Measurements from ENCODE around the gene ZNF10.

The ZNF10 gene

GRCh38 chr12:133203344-133204263 is 73.2 kb downstream of the ZNF10 start:
- TF ChIP-seq CTCF (IDR thresholded peaks at IDR 0.05; ENCODE audit: insufficient read depth, low read length, missing control alignments), result no peak
- no peak overlapping the region for H3K4me3 ChIP-seq (ENCODE audit: low read depth, low read length)

GRCh38 chr12:133204264-133204603 is 73.8 kb downstream of the ZNF10 start:
- DNase-seq (ENCODE audit: low read depth, low spot score), result no peak
- no peak for TF ChIP-seq CTCF (IDR thresholded peaks at IDR 0.05; ENCODE audit: insufficient read depth, low read length, missing control alignments)
- POLR2A ChIA-PET, result no interaction called here
- CTCF ChIA-PET, result interaction anchor here (1.5 kb wide), 1 partner anchor 11 kb away, joined by 3 read pairs; no protein-coding TSS in a partner anchor
- H3K4me3 ChIP-seq (ENCODE audit: low read depth, low read length), result no peak overlapping the region

More at GRCh38 chr12:133203344-133204263, 73.2 kb downstream of the ZNF10 start:
- ChIA-PET POLR2A (no interaction called here), CTCF (no interaction called here)
- no peak for DNase-seq (ENCODE audit: low read depth, low spot score)

- no peak for TF ChIP-seq CTCF (IDR thresholded peaks at IDR 0.05; ENCODE audit: insufficient read depth, low read length, missing control alignments)
- POLR2A ChIA-PET, result no interaction called here
- no peak for DNase-seq (ENCODE audit: low read depth, low spot score)
- H3K4me3 ChIP-seq (ENCODE audit: low read depth, low read length), result no peak overlapping the region
- CTCF ChIA-PET, result interaction anchor here (1.1 kb wide), 1 partner anchor 27 kb away, joined by 3 read pairs; no protein-coding TSS in a partner anchor
Measured at GRCh38 chr12:133206390-133206789, 76.0 kb downstream of the ZNF10 start.

All from AG04449 (cell line).